HepG2 (cell line): Measurements from ENCODE around the gene SLC19A3. TPM values are rescaled to one million over a fixed set of nuclear protein-coding genes. Genes with fewer than 3 reads are reported as not detected.

ENCODE experiments used
- DMAP1 ChIP-seq: IDR thresholded peaks from 2 replicates; pipeline ENCODE4 v1.6.1; 2016
- GFI1 ChIP-seq: sonication (generic); formaldehyde crosslinking; IDR thresholded peaks from 2 replicates; pipeline ENCODE4 v1.5.0; 2020; ENCODE audit warnings: missing genetic modification reagents, mild to moderate bottlenecking, borderline replicate concordance
- GPN1 ChIP-seq: sonication (generic); formaldehyde crosslinking; IDR thresholded peaks from 2 replicates; pipeline ENCODE4 v1.5.1; 2020; ENCODE audit warnings: missing genetic modification reagents, borderline replicate concordance
- HNF4A ChIP-seq: sonication (generic); formaldehyde crosslinking; IDR thresholded peaks from 2 replicates; pipeline ENCODE4 v1.4.0; 2020; ENCODE audit warnings: missing genetic modification reagents
- HOXA3 ChIP-seq: sonication (generic); formaldehyde crosslinking; IDR thresholded peaks from 2 replicates; pipeline ENCODE4 v1.5.0; 2020; ENCODE audit warnings: missing genetic modification reagents
- MED1 ChIP-seq: sonication (generic); formaldehyde crosslinking; IDR thresholded peaks from 2 replicates; pipeline ENCODE4 v1.4.0; 2020; ENCODE audit warnings: missing genetic modification reagents
- MEF2D ChIP-seq: sonication (generic); formaldehyde crosslinking; IDR thresholded peaks from 2 replicates; pipeline ENCODE4 v1.5.1; 2020; ENCODE audit warnings: mild to moderate bottlenecking, missing genetic modification reagents
- NONO ChIP-seq, 2 experiments: fragments of 450-650 bp in 1 of 2; sonication (generic) in 1 of 2; formaldehyde crosslinking in 1 of 2; IDR thresholded peaks in 1 of 2; conservative IDR thresholded peaks in 1 of 2; 2 replicates each; pipeline versions ENCODE4 v1.6.1 to v1.8.0; 2017 to 2022; ENCODE audit warnings: mild to moderate bottlenecking in 1 of 2, missing genetic modification reagents in 1 of 2, moderate library complexity in 1 of 2
- SALL1 ChIP-seq: sonication (generic); formaldehyde crosslinking; IDR thresholded peaks from 2 replicates; pipeline ENCODE4 v1.8.0; 2022; ENCODE audit warnings: mild to moderate bottlenecking, missing genetic modification reagents
- TARDBP ChIP-seq: sonication (generic); formaldehyde crosslinking; IDR thresholded peaks from 2 replicates; pipeline ENCODE4 v1.8.0; 2022; ENCODE audit warnings: mild to moderate bottlenecking, missing genetic modification reagents
- THAP9 ChIP-seq: sonication (generic); formaldehyde crosslinking; IDR thresholded peaks from 2 replicates; pipeline ENCODE4; 2020; ENCODE audit warnings: missing genetic modification reagents, mild to moderate bottlenecking, borderline replicate concordance
- ZFP36L1 ChIP-seq: sonication (generic); formaldehyde crosslinking; IDR thresholded peaks from 2 replicates; pipeline ENCODE4 v1.8.0; 2022; ENCODE audit warnings: mild to moderate bottlenecking, missing genetic modification reagents, moderate library complexity
- ZHX1 ChIP-seq: sonication (generic); formaldehyde crosslinking; IDR thresholded peaks from 2 replicates; pipeline ENCODE4 v1.8.1; 2022; ENCODE audit warnings: low read depth, mild to moderate bottlenecking, missing genetic modification reagents
- ZMYM2 ChIP-seq: sonication (generic); formaldehyde crosslinking; IDR thresholded peaks from 2 replicates; pipeline ENCODE4 v1.8.0; 2022; ENCODE audit warnings: mild to moderate bottlenecking, missing genetic modification reagents
- ZMYM4 ChIP-seq: sonication (generic); formaldehyde crosslinking; IDR thresholded peaks from 2 replicates; pipeline ENCODE4 v1.8.1; 2023; ENCODE audit warnings: mild to moderate bottlenecking, missing genetic modification reagents
- ZNF430 ChIP-seq: sonication (generic); formaldehyde crosslinking; IDR thresholded peaks from 2 replicates; pipeline ENCODE4 v1.9.0; 2021; ENCODE audit warnings: mild to moderate bottlenecking, missing genetic modification reagents
- ZNF563 ChIP-seq: sonication (generic); formaldehyde crosslinking; IDR thresholded peaks from 2 replicates; pipeline ENCODE4 v1.8.0; 2022; ENCODE audit warnings: mild to moderate bottlenecking, moderate library complexity, missing genetic modification reagents
- polyA plus RNA-seq, 8 experiments: library from polyadenylated mRNA; depleted of rRNA in 3 of 8; stranded (reverse) in 7 of 8; unstranded in 1 of 8; fragments of >200 nt; fragmentation: Illumina TruSeq in 4 of 8; extraction: Trizol in 4 of 8; gene quantifications; 2 replicates each; pipeline versions ENCODE4 v1.2.1 to v1.2.3, GENCODE V29; 2011 to 2016; ENCODE audit warnings: low read depth in 4 of 8, missing spikeins in 1 of 8, mixed read lengths in 1 of 8; ENCODE audit not compliant: insufficient read depth in 1 of 8
- total RNA-seq, 5 experiments: library from RNA; depleted of rRNA; stranded (reverse); fragments of >200 nt; fragmentation: Illumina TruSeq; extraction: Trizol; gene quantifications; 2 replicates each; pipeline ENCODE4 v1.2.3, GENCODE V29; 2016; ENCODE audit warnings: low read depth in 1 of 5
- TF ChIP-seq, protein P1 (sequence below): IDR thresholded peaks from 2 replicates; pipeline ENCODE4 v1.6.1; 2016; ENCODE audit warnings: missing compliant biosample characterization, missing genetic modification reagents, borderline replicate concordance
- TF ChIP-seq, protein P2 (sequence below): IDR thresholded peaks from 2 replicates; pipeline ENCODE4 v1.6.1; 2016
- TF ChIP-seq, protein P3 (sequence below): sonication (generic); formaldehyde crosslinking; IDR thresholded peaks from 2 replicates; pipeline ENCODE4 v1.5.1; 2020; ENCODE audit warnings: mild to moderate bottlenecking, moderate library complexity, missing genetic modification reagents

SLC19A3 gene
- total and polyA plus RNA-seq, 2 of the 13 experiments (the other 11 are each of a cell fraction or from before 2014, with no cell fraction given), result 2.3 to 5.2 TPM

GRCh38 chr2:227706859-227707258, 11.0 kb downstream of the SLC19A3 start (continued):
- TF ChIP-seq, protein P1, sequence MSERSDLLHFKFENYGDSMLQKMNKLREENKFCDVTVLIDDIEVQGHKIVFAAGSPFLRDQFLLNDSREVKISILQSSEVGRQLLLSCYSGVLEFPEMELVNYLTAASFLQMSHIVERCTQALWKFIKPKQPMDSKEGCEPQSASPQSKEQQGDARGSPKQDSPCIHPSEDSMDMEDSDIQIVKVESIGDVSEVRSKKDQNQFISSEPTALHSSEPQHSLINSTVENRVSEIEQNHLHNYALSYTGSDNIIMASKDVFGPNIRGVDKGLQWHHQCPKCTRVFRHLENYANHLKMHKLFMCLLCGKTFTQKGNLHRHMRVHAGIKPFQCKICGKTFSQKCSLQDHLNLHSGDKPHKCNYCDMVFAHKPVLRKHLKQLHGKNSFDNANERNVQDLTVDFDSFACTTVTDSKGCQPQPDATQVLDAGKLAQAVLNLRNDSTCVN, result peak; percentile 47; the same call in 1 of the 2 replicates
- no peak for TF ChIP-seq NONO (IDR thresholded peaks at IDR 0.05)
- peak; percentile 72 for TF ChIP-seq NONO (CRISPR knock-in tag; conservative IDR thresholded peaks at IDR 0.05)
- peak; percentile 45; the same call in 1 of the 2 replicates for TF ChIP-seq ZHX1
- peak; percentile 65; the same call in 1 of the 2 replicates for TF ChIP-seq TARDBP
- TF ChIP-seq HOXA3 (CRISPR knock-in tag), result peak; percentile 78; the same call in 1 of the 2 replicates
- peak; percentile 77; the same call in 1 of the 2 replicates for TF ChIP-seq MEF2D
- TF ChIP-seq HNF4A, result peak; percentile 99
- TF ChIP-seq SALL1 (CRISPR knock-in tag), result peak; percentile 96
- TF ChIP-seq, protein P2, sequence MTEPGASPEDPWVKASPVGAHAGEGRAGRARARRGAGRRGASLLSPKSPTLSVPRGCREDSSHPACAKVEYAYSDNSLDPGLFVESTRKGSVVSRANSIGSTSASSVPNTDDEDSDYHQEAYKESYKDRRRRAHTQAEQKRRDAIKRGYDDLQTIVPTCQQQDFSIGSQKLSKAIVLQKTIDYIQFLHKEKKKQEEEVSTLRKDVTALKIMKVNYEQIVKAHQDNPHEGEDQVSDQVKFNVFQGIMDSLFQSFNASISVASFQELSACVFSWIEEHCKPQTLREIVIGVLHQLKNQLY, result peak; percentile 57; the same call in 1 of the 2 replicates
- no peak for TF ChIP-seq GPN1 (CRISPR knock-in tag)
- 0 out of 2 replicates have a peak, but pooled peaks have one; percentile 45 for TF ChIP-seq ZFP36L1 (CRISPR knock-in tag)
- TF ChIP-seq ZMYM2 (CRISPR knock-in tag), result peak; percentile 98
- peak; percentile 73 for TF ChIP-seq ZNF430 (CRISPR knock-in tag)
- TF ChIP-seq THAP9, result peak; percentile 57; the same call in 1 of the 2 replicates
- peak; percentile 43; the same call in 1 of the 2 replicates for TF ChIP-seq MED1 (CRISPR knock-in tag)
- TF ChIP-seq, protein P3, sequence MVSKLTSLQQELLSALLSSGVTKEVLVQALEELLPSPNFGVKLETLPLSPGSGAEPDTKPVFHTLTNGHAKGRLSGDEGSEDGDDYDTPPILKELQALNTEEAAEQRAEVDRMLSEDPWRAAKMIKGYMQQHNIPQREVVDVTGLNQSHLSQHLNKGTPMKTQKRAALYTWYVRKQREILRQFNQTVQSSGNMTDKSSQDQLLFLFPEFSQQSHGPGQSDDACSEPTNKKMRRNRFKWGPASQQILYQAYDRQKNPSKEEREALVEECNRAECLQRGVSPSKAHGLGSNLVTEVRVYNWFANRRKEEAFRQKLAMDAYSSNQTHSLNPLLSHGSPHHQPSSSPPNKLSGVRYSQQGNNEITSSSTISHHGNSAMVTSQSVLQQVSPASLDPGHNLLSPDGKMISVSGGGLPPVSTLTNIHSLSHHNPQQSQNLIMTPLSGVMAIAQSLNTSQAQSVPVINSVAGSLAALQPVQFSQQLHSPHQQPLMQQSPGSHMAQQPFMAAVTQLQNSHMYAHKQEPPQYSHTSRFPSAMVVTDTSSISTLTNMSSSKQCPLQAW (CRISPR knock-in tag), result peak; percentile 78; the same call in 1 of the 2 replicates
- 0 out of 2 replicates have a peak, but pooled peaks have one; percentile 33 for TF ChIP-seq ZNF563
- TF ChIP-seq GFI1 (CRISPR knock-in tag), result peak; percentile 55; the same call in 1 of the 2 replicates
- TF ChIP-seq DMAP1, result no peak
- peak; percentile 94 for TF ChIP-seq ZMYM4 (CRISPR knock-in tag)
